GM21737 (cell line): ENCODE data around the gene MAD2L1BP.

Experiments
- ATAC-seq: cut with Tn5 transposase; IDR thresholded peaks from one replicate; pipeline ENCODE4 v1.9.1; 2021; ENCODE audit warnings: mild to moderate bottlenecking, moderate library complexity; ENCODE audit not compliant: unreplicated experiment

MAD2L1BP gene

DNA sequence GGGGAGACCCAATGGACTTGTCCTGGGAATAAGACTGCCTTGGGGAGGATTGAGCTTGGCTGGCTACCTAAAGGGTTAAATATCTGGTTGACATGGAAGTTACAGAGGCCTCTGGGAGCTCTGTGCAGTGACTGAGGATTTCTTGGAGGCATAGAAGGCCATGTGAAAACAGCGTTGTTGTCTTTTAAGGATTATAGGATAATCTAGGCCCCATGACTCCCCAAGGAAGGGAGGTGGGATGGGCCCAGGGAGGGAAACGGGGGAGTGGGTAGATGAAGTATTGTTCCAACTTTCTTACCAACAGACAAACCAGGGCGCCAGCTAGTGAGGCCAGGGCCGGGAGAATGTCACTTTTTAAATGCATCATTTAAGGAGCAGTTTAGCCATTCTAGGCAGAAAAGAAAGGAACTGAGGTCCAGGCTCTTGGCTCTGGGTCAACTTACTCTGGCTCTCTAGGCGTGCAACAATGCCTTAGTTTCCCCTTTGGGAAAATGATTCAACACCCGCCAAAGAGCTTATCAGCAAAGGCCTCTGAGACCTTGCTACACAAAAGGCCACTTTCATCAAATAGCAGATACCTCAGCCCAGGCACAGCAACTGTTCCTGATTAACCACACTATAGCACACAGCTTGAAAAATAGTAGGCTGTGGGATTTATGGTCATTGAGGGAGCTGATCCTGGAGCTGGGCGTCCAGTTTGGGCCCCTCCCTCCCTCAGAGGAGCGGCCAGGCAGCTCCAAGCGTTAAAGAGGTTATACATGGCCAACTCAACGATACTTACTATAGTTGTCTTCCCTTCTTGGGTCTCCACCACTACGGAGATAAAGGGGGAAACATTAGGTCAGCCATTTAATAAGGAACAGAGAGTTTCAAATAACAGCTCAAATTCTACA, 44.9 kb downstream of the MAD2L1BP start:
- no peak for ATAC-seq

DNA sequence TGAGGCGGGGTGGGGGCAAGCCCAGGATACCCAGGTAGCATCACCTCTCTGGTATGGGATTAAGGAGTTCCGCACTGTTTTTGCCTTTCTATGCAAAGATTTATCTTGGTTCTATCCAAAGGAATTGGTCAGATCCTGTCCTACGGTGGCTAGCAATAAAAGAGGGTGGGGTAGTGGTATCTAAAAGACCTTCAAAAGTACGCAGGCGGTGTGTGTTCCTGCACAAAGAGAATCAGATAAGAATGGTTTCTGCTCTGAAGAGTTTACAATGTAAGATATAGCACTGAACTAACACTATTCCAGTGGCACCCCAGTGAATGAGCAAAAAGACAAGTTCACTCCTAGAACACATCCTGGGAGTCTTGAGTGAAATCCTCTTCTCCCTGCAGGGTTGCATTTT, 45.7 kb downstream of the MAD2L1BP start:
- no peak for ATAC-seq

DNA sequence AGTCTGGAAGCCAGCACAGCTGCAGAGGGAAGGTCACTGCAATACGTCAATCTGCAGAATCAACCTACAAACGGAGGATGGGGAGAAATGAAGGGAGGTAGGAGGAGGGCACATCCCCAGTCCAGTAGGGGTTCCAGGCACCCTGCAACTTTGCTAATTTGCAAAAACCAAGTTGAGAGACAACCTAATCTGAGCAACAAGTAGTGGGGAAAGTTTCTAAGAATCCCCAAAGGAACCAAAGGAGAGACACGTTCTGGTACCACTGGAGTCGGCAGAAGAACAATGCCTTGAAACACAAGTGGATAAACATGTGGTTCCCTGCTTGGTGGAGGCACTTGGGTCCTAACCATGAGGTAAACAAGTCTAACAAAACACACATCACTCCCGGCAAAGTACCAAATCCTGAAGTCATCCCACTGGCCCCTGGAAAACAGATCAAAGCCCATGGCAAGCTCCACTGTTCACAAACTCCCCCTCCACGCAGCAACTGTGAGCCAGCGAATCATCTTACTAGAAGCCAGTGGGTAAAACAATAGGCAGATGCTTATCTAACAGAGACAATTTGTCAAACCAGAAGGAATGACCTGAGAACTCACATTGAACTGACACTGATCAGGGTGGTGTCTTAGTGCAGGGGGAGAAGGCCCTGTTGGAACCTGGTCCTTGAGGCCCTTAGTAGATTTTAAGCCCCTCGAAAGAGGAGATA, 47.2 kb downstream of the MAD2L1BP start:
- no peak for ATAC-seq

DNA sequence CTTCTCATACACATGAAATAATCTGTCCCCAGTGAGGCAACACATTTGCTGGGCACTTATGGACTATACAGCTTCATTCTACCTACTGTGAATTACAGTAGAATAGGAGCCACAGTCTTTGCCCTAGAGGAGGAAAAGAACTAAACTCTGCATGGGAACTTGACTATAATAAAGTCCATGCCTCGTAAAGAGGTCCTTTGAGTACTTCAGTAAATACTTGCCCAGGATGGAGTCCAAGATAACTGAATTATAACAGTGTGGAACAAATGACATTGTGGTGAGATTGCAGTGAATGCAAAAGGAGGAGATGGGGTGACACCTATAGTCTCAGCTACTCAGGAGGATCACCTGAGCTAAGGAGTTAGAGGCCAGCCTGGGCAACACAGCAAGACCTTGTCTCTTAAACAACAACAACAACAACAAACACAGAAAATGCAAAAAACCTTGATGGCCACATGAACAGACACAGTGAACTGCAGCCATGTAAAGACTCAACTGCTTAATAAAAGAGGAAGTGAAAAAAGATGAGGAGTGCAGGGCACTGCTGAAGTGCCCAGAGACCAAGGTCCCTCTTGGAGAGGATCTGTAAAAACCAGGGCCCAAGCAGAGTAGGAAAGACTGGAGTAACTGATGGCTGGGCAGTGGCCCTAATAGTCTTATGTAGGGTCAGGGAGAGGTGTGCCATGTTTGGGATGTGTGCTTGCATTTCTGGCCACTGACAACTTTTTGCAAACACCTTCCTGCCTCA, 48.2 kb downstream of the MAD2L1BP start:
- peak; percentile 48 for ATAC-seq

DNA sequence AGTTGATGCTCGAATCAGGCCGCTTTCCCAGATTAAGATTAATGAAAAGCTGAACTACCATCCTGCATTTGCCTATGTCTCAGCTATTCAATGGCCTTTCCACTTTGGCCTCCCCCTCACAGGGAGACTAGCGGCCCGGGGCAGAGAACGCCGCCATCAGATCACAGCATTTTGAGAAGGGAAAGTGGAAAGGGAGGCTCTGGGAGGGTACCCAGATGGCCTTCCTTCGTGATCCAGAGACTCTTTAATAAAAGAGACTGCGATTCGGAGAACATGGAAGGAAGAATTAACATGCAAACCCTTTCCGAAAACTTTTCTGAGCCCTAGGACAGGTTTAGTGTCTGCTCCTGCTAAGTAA, 51.4 kb downstream of the MAD2L1BP start:
- ATAC-seq: no peak

DNA sequence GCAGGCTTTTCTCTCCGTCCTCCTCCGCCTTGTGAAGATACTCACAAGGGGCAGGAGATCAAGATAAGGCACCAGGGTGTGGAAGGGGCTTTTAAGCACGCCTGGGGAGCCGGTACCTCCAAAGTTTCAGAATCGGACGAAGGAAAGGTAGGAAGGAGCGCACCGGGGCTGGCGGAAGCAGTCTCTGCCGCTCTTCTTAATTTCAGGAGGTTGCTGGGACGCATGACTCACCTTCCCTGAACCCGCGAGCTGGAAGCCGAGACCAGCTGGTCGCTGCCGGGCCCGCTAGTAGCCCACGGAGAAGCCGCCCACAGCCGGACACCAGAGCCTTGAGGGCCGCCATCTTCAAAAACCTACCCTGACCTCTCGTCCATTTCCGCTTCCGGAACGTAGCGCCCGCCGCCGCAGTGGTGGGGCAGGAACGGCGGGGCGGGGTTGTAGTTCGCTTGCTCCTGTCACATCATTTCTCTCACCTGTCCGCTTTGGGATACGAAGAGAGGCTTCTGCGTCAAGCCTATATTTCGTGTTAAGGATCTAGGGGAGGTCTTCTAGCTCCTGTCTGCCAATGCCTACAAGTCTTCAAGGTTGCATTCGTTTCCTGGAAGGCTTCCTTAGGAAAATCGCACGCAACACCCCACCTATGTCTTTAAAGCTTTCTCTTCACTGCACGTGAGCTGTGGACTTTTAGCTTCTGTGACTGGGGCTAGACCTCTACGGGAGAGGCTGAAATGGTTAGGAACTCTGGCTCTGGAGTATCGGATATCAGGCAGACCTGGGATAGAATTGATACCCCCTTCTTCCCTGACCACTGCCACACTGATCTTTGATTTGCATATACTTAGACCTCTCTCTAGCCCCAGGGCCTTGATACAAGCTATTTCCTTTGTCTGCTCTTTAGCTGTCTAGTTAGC, 52.1 kb downstream of the MAD2L1BP start, which contains the start of gene MRPS18A:
MRPS18A (minus strand) TSS at position 355 of the 911 bp plus-strand sequence; CDS start at position 343, 12 bp downstream.
- peak; percentile 81 for ATAC-seq

DNA sequence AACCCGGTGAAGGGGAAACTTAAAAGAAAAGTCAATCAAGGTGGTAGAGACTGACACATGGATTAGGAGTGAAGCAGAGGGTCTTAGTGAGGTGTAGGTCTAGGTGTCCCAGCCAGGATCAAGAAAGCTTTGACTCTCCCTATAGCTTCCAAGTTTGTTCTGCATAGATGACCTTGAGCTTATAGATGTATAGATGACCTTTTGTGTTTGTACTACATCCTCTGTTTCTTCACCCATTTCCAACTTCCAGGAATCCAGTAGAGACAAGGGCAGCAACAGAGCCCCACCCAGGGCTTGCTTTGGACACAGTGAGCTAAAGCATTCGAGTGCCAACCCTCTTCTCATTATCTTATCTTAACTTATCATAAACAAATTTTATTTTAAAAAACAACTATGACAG, 53.8 kb downstream of the MAD2L1BP start:
- ATAC-seq: no peak
